H9 (cell line): ENCODE data around the gene BLNK. TPM values are rescaled to one million over a fixed set of nuclear protein-coding genes. Genes with fewer than 3 reads are reported as not detected.

ENCODE experiments used
- DNase-seq: peaks from one replicate; pipeline ENCODE4 v3.0.0-alpha.2; 2017
- H2AFZ ChIP-seq: one replicate; pipeline ENCODE4 v1.6.1; 2013; ENCODE audit warnings: mild to moderate bottlenecking, low read length, control low read depth, moderate library complexity
- H2AK5ac ChIP-seq: 2 replicates; pipeline ENCODE4 v1.6.1; 2013; ENCODE audit warnings: low read length, control low read depth, mixed read lengths; ENCODE audit not compliant: insufficient read length
- H2BK120ac ChIP-seq: one replicate; pipeline ENCODE4 v1.6.1; 2013; ENCODE audit warnings: low read depth, mild to moderate bottlenecking, low read length, control low read depth, inconsistent platforms; ENCODE audit not compliant: poor library complexity, severe bottlenecking
- H2BK12ac ChIP-seq: 2 replicates; pipeline ENCODE4 v1.6.1; 2013; ENCODE audit warnings: low read length, control low read depth, mixed read lengths, low read depth; ENCODE audit not compliant: insufficient read length
- H2BK15ac ChIP-seq: 2 replicates; pipeline ENCODE4 v1.6.1; 2013; ENCODE audit warnings: low read depth, low read length, control low read depth
- H2BK20ac ChIP-seq: one replicate; pipeline ENCODE4 v1.6.1; 2013; ENCODE audit warnings: low read depth, mild to moderate bottlenecking, low read length, control low read depth, inconsistent platforms; ENCODE audit not compliant: poor library complexity, severe bottlenecking
- H2BK5ac ChIP-seq: 2 replicates; pipeline ENCODE4 v1.6.1; 2013; ENCODE audit warnings: low read length, control low read depth, mixed read lengths; ENCODE audit not compliant: insufficient read length
- H3K14ac ChIP-seq: 2 replicates; pipeline ENCODE4 v1.6.1; 2013; ENCODE audit warnings: low read length, control low read depth; ENCODE audit not compliant: insufficient read depth
- H3K18ac ChIP-seq: 2 replicates; pipeline ENCODE4 v1.6.1; 2013; ENCODE audit warnings: low read depth, mild to moderate bottlenecking, mixed read lengths, low read length, control low read depth; ENCODE audit not compliant: insufficient read length
- H3K23ac ChIP-seq: 2 replicates; pipeline ENCODE4 v1.6.1; 2013; ENCODE audit warnings: low read length, control low read depth, mixed read lengths, low read depth; ENCODE audit not compliant: insufficient read length
- H3K23me2 ChIP-seq: 2 replicates; pipeline ENCODE4 v1.6.1; 2013; ENCODE audit warnings: low read depth, mild to moderate bottlenecking, mixed read lengths, low read length, control low read depth; ENCODE audit not compliant: insufficient read length, poor library complexity, severe bottlenecking
- H3K27ac ChIP-seq: 2 replicates; pipeline ENCODE4 v1.5.1; 2013; ENCODE audit warnings: low read length, control low read depth, mixed read lengths, low read depth; ENCODE audit not compliant: insufficient read length
- H3K27me3 ChIP-seq: 2 replicates; pipeline ENCODE4 v1.6.1; 2013; ENCODE audit warnings: low read length, control low read depth, inconsistent platforms; ENCODE audit not compliant: insufficient read depth
- H3K4ac ChIP-seq: 2 replicates; pipeline ENCODE4 v1.6.1; 2013; ENCODE audit warnings: low read depth, mild to moderate bottlenecking, control low read depth, inconsistent platforms, low read length, moderate library complexity
- H3K4me1 ChIP-seq: 2 replicates; pipeline ENCODE4 v1.6.1; 2013; ENCODE audit warnings: low read length, control low read depth, inconsistent platforms; ENCODE audit not compliant: insufficient read depth
- H3K4me2 ChIP-seq: 2 replicates; pipeline ENCODE4 v1.6.1; 2013; ENCODE audit warnings: low read length, control low read depth, mixed read lengths; ENCODE audit not compliant: insufficient read length, insufficient read depth
- H3K56ac ChIP-seq: 2 replicates; pipeline ENCODE4 v1.6.1; 2013; ENCODE audit warnings: low read depth, mild to moderate bottlenecking, mixed read lengths, low read length, control low read depth; ENCODE audit not compliant: insufficient read length
- H3K79me1 ChIP-seq: 2 replicates; pipeline ENCODE4 v1.6.1; 2013; ENCODE audit warnings: low read depth, mild to moderate bottlenecking, moderate library complexity, low read length, control low read depth, inconsistent platforms; ENCODE audit not compliant: insufficient read depth, poor library complexity, severe bottlenecking
- H3K79me2 ChIP-seq: 2 replicates; pipeline ENCODE4 v1.6.1; 2013; ENCODE audit warnings: low read length, control low read depth, inconsistent platforms; ENCODE audit not compliant: insufficient read depth
- H3K9ac ChIP-seq: 2 replicates; pipeline ENCODE4 v1.6.1; 2013; ENCODE audit warnings: low read length, control low read depth, mixed read lengths; ENCODE audit not compliant: insufficient read length; ENCODE audit errors: extremely low read depth
- H3K9me3 ChIP-seq: one replicate; pipeline ENCODE4 v1.6.1; 2013; ENCODE audit warnings: low read depth, low read length, inconsistent platforms; ENCODE audit not compliant: control insufficient read depth
- H3T11ph ChIP-seq: one replicate; pipeline ENCODE4 v1.6.1; 2013; ENCODE audit warnings: mild to moderate bottlenecking, low read length, control low read depth, inconsistent platforms
- H4K20me1 ChIP-seq: one replicate; pipeline ENCODE4 v1.6.1; 2013; ENCODE audit not compliant: control insufficient read depth, insufficient read length, insufficient read depth
- H4K5ac ChIP-seq: 2 replicates; pipeline ENCODE4 v1.6.1; 2013; ENCODE audit warnings: low read depth, mild to moderate bottlenecking, mixed read lengths, low read length, control low read depth; ENCODE audit not compliant: insufficient read length
- H4K8ac ChIP-seq: replicated peaks from 2 replicates; pipeline ENCODE4 v1.6.1; 2013; ENCODE audit warnings: low read length, control low read depth, mixed read lengths, low read depth; ENCODE audit not compliant: insufficient read length
- H4K91ac ChIP-seq: 2 replicates; pipeline ENCODE4 v1.6.1; 2013; ENCODE audit warnings: low read depth, mild to moderate bottlenecking, moderate library complexity, mixed read lengths, low read length, control low read depth; ENCODE audit not compliant: insufficient read length
- H3K27ac Mint-ChIP-seq, 3 experiments: 2 replicates in 2 of 3; 3 replicates in 1 of 3; pipeline ENCODE4 v1.8.0; 2020 to 2021; ENCODE audit warnings: mixed read lengths in 3 of 3, mild to moderate bottlenecking in 1 of 3, moderate library complexity in 1 of 3
- H3K27me3 Mint-ChIP-seq: 2 replicates; pipeline ENCODE4 v1.8.0; 2021; ENCODE audit warnings: low read depth, mild to moderate bottlenecking, moderate library complexity, mixed read lengths
- H3K36me3 Mint-ChIP-seq, 3 experiments: 2 replicates in 2 of 3; 3 replicates in 1 of 3; pipeline ENCODE4 v1.8.0; 2020 to 2021; ENCODE audit warnings: low read depth in 3 of 3, mixed read lengths in 3 of 3; ENCODE audit not compliant: insufficient read depth in 1 of 3
- H3K4me1 Mint-ChIP-seq, 2 experiments: 2 replicates each; pipeline ENCODE4 v1.8.0; 2020; ENCODE audit warnings: mixed read lengths in 2 of 2
- H3K4me3 Mint-ChIP-seq, 2 experiments: 2 replicates in 1 of 2; 3 replicates in 1 of 2; pipeline ENCODE4 v1.8.0; 2020 to 2021; ENCODE audit warnings: mild to moderate bottlenecking in 2 of 2, mixed read lengths in 2 of 2, moderate library complexity in 1 of 2
- H3K9me3 Mint-ChIP-seq, 2 experiments: 2 replicates in 1 of 2; 3 replicates in 1 of 2; pipeline ENCODE4 v1.8.0; 2020; ENCODE audit warnings: mild to moderate bottlenecking in 2 of 2, mixed read lengths in 2 of 2, moderate library complexity in 1 of 2
- WGBS: extraction: QIAGEN DNeasy Blood & Tissue Kit; methylation state at CpG from one replicate; pipeline ENCODE4 v1.1.7; 2013; ENCODE audit warnings: missing lambda C conversion rate, low lambda C conversion rate, mixed read lengths; ENCODE audit not compliant: insufficient read length; ENCODE audit errors: extremely low coverage; 5-methylcytosine and 5-hydroxymethylcytosine counted together
- total RNA-seq: library from RNA; stranded (reverse); gene quantifications from 2 replicates; pipeline ENCODE4 v1.2.1, GENCODE V29; 2021
- TF ChIP-seq, protein P1 (sequence below): fragments of 200-600 bp; sonication (generic); conservative IDR thresholded peaks from 3 replicates; pipeline ENCODE4 v1.8.0; 2021; ENCODE audit warnings: antibody characterized with exemption, mild to moderate bottlenecking

The BLNK gene
- total RNA-seq, 1 experiment from 2014 or later = not detected

DNA sequence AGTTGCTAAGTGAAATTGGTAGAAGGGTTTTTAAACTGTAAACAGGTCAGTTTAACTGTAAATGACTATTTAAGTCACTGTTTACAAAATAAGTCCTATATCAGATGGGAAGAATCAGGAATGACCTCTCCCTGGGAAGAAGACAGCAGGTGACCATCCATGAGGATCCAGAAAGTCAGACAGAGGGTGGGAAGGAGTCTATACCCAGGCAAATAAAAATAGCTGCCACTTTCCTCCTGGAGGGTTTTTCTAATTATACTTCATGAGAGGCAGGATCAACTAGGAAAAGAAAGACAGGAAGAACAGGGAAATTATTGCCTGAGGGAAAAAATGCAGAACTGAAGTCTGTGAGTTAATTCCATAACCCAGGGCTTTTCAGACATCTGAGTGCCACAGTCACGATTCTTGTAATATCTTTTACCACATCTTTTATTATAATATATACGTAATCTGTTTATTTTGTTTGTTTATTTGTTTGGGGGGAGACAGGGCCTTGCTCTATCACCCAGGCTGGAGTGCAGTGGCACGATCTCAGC lies 39.9 kb upstream of the BLNK start:
- Histone ChIP-seq H2AK5ac (no peak overlapping the region), H2BK120ac (no peak overlapping the region), H3K27ac (peak overlapping the region; percentile 88), H3T11ph (no peak overlapping the region), H3K9me3 (no peaks in the 10 kb centered on the region), H3K23me2 (no peaks in the 10 kb centered on the region), H3K18ac (no peak overlapping the region), H3K4me2 (no peak overlapping the region), H4K5ac (no peak overlapping the region), H4K8ac (no peak overlapping the region), H2BK20ac (no peak overlapping the region), H4K20me1 (no peaks in the 10 kb centered on the region), H3K23ac (no peak overlapping the region), H2BK12ac (no peak overlapping the region), H4K91ac (no peak overlapping the region), H3K27me3 (no peaks in the 10 kb centered on the region), H3K4ac (no peak overlapping the region), H3K79me2 (no peaks in the 10 kb centered on the region), H2AFZ (no peak overlapping the region), H3K4me1 (peaks cover 12% of the 10 kb centered on the region; the same call in 1 of the 2 replicates), H2BK5ac (no peak overlapping the region), H3K9ac (no peak overlapping the region), H3K56ac (no peak overlapping the region), H3K14ac (no peak overlapping the region; the same call in 1 of the 2 replicates), H3K79me1 (no peaks in the 10 kb centered on the region), H2BK15ac (no peak overlapping the region)
- H3K4me1 Mint-ChIP-seq = peaks cover 60 to 65% of the 10 kb centered on the region in 2 experiments
- no CpG with 5 or more reads among the region's 3 CpGs for WGBS
- DNase-seq = no peak
- H3K4me3 Mint-ChIP-seq = no peak overlapping the region; a peak in 1 of 5 replicates
- no peaks in the 10 kb centered on the region for H3K27me3 Mint-ChIP-seq
- TF ChIP-seq, protein P1, sequence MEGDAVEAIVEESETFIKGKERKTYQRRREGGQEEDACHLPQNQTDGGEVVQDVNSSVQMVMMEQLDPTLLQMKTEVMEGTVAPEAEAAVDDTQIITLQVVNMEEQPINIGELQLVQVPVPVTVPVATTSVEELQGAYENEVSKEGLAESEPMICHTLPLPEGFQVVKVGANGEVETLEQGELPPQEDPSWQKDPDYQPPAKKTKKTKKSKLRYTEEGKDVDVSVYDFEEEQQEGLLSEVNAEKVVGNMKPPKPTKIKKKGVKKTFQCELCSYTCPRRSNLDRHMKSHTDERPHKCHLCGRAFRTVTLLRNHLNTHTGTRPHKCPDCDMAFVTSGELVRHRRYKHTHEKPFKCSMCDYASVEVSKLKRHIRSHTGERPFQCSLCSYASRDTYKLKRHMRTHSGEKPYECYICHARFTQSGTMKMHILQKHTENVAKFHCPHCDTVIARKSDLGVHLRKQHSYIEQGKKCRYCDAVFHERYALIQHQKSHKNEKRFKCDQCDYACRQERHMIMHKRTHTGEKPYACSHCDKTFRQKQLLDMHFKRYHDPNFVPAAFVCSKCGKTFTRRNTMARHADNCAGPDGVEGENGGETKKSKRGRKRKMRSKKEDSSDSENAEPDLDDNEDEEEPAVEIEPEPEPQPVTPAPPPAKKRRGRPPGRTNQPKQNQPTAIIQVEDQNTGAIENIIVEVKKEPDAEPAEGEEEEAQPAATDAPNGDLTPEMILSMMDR = no peak
- no peaks in the 10 kb centered on the region for H3K9me3 Mint-ChIP-seq
- no peaks in the 10 kb centered on the region for H3K36me3 Mint-ChIP-seq
- peak overlapping the region in 2 of 3 experiments; percentile 92 to 96; a peak in 5 of 7 replicates for H3K27ac Mint-ChIP-seq
